Fibroblast of the conjunctiva (primary cell): ENCODE data around the gene GRIK5.

Experiments used
- DNase-seq: peaks from one replicate; pipeline ENCODE4 v3.0.0-alpha.2; 2010; ENCODE audit warnings: low read depth

The GRIK5 gene

DNA sequence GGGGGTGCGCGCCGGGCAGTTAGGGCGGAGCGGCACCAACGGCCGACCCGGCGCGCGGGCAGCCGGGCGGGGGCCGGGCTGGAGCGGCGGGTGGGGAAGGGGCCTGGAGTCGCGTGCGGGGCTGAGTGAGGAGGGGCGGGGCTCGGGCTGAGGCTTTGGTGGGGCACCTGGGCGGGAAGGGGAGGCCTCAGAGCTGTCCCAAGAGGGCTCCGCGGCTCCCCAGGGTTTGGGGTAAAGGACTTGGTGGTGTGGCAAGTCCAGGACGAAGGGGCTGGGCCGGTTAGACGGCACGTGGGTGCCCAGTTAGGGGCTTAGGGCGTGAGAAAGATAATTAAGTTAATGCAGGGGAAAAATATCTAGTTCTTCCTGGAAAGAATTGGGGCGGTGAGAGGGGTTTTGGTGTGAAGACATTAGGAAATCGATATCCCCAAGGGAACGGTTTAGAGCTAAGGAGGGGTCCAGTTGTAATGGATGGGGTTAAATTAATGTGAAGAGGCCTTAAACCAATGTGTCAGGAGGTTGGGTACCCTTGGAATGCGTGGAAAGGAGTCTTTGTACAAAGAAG is 6.5 kb upstream of the GRIK5 start:
- DNase-seq = no peak

DNA sequence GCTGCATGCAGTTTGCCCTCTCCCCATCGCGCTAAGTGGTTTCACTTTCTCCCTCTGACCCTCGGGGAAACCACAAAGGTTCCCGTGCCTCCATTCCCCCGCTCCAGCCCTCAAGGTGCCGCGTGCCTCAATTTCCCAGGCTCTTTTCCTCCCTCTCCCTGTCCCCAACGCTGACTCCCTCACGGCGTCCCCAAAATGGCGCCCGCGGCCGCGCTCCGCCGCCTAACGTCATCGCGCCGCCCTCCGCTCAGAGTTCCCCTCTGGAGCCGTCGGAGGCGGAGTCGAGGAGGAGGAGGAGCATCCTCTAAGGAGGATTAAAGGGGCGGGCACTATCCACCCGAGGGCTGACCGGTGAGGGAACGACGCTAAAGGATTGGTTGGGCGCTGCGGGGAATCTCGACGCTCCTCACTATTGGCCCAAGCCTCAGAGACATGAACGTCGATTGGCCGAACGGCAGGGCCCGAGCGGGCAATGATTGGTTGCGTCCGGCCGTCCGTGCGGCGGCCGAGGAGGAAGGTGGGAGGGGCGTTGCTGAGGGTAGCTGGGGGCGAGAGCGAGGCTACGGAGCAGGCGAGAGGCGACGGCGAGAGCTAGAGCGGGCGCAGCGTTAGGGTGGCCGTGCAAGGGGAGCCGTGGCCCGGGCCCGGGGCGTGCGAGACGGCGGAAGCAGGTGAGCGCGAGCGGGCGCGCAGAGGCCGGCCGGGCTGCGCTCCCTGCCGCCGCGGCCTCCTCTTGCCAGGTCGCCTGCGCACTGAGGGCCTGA is 5.8 kb upstream of the GRIK5 start, which contains the start of gene ZNF574:
Gene ZNF574, plus strand, starts transcription at position 551 of the 764 bp plus-strand sequence. CDS start 2,441 bp downstream, outside the sequence.
- peak; percentile 99 for DNase-seq

DNA sequence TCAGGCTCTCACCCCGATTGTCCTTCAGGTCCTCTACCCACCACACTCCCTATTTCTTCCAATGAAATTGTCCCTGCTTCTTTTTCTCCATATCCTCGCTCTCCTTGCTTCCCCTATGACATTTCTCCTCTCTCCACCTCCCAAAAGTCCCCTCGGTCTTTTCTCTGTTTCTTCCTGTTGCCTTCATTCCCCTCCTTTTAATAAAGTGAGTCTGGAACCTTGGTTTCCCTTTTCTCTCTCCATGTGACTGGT is 5.3 kb upstream of the GRIK5 start:
- no peak for DNase-seq

DNA sequence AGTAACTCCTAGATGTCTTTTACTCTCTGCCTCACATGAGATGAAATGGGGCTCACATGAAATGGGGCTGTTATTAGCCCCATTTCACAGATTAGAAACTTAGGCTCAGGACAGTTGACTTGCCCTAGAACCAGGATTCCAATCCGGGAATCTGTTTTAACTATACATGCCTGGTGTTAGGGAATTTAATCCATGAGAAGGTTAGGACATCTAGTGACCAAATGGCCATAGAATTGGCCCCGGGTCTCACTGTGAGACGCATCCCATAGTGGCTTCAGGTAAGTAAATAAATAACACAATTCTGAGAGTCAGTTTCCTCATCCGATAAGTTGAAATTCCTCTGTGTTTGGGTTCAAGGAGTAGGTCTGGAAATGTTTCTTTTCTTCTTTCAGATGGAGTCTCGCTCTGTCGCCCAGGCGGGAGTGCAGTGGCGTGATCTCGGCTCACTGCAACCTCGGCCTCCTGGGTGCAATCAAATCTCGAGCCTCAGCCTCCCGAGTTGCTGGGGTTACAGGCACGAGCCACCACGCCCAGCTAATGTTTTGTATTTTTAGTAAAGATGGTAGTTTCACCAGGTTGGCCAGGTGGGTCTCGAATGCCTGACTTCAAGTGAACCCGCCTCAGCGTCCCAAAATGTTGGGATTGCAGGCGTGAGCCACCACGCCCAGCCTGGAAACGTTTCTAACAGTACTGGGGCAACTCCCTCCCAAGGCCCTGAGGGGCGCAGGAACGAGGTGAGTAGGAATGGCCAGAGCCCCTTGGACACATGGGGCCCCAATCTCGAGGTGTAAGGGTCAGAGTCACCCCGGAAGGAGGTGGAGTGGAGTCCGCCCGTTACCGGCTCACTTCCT is 4.7 kb upstream of the GRIK5 start:
- DNase-seq = no peak

GRCh38 chr19:42071247-42071646 is 1.2 kb upstream of the GRIK5 start:
- DNase-seq = no peak

DNA sequence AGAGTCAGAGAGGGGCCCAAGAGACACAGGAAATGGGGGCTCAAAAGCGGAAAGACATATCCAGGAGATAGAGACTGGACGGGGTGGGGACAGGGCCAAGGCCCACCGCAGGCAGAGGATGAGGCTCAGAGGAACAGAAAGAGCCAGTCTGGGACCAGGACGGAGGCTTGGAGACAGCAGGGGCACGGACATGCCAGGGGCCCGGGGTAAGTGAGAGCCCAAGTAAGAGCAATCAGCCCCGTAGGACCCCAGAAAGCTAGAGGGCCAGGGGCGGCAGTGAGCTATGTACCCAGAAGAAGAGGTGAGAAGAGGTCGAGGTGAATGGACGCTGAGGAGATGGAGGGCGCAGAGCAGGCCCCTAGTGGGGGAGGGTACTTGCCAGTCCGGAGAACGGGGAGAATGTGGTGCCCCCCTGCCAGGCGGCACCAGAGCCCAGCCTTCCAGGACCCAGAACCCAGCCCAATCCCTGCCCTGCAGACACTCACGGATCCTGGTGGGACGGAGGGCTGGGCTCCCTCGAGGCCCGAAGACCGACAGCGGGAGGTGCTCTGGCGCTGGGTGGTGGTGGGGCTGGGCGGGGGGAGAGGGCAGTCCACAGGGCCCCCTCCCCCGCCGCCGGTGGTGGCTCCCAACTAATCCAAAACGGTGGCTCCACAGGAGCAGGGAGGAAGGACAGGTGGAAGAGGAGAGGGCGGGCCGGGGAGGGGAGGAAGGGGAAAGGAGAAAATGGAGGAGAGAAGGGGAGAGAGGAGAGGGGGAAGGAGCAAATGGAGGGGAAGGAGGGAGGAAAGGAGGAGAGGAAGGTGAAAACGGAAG is 1.0 kb downstream of the GRIK5 start:
- no peak for DNase-seq

DNA sequence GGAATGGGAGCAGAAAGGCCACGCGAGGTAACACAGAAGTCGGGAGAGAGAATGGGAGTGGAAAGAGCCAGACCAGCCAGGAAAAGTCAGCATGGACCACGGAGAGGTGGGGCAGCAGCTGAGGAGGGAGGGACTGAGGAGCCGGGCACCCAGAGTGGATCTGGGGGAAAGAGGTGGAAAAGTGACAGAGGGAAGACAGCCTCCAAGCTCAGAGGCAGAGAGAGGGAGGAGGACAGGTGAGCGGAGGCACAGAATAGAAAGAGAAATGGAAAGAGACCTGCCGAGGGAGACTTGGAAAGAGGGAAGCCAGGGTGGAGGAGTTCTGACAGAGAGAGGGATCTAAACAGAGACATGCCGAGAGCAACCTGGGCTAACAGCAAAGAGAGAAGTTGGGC is 1.6 kb downstream of the GRIK5 start:
- no peak for DNase-seq

DNA sequence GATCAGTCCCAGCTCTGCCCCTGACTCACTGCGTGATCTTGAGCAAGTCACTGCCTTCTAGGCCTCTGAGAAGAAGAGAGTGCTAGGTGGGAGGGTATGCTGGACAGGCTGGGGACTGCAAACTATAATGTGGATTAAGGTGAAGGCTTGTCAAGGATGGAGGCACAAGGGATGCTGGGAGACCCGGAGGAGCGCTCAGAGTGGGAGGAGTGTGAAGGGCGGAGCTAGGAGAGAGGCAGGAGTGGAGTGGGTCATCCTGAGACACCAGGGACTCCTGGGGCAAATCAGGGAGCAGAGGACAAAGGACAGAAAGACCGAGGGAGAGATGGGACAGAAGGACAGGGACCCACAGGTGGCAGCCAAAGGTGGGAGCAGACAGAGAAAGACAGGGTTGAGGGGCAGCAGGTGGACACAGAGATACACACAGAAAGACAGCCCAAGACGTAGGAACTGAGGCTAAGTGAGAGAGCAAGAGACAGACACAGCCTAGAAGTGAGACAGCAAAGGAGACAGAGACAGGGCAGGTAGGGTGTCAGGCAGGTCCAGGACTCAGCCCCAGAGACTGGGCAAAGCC is 2.6 kb downstream of the GRIK5 start:
- no peak for DNase-seq

DNA sequence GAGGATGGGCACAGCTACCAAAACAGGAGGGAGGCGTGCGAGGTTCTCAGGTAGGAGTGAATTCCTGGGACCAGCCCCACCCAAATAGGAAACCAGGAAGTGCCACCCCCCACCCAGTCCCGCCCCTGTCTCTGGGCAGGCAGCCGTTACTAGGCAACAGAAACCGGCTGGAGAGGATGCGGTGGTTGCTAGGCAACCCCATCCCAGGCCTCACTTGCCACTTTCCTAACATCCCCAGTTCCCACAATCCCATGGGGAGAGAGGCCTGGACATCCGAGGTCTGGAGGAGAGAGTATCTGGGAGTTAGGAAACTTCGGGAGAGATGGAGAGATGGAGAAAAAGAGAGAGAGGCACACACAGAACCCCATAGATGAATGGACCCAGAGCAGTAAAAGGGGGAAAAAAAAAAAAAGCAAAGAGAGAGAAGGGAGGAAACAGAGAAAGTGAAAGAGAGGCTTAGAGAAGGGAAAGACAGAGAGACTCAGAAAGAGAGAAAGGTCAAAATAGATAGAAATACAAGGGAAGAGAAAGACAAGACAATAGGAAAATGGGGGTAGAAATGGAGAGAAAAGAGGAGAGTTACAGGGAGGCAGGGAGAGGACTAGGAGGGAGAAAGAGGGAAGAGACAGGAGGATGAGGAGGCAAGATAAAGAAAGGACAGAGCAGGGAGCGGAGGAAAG is 3.8 kb downstream of the GRIK5 start:
- no peak for DNase-seq

DNA sequence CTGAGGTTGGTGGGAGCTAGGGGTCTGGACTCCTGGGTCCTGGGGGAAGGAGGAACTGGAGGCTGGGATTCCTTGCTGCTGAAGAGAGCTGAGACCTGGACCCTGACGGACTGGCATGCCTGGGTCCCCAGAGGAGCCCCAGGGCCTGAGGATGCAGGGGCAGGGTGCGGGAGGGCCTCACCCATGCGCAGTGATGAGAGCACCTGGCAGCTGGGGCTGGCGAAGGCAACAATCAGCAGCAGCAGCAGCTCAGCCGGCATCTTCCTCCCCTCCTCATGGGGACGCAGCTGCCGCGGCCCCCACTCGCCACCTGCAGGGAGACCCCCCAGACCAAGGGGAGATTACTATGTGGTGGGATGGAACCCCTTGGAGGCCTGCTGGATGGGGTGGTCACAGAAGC is 4.5 kb downstream of the GRIK5 start:
- no peak for DNase-seq

- no peak for DNase-seq
These were observed 5.0 kb downstream of the GRIK5 start for GRCh38 chr19:42065051-42065450.

GRCh38 chr19:42064432-42064831 is 5.6 kb downstream of the GRIK5 start:
- DNase-seq = no peak

DNA sequence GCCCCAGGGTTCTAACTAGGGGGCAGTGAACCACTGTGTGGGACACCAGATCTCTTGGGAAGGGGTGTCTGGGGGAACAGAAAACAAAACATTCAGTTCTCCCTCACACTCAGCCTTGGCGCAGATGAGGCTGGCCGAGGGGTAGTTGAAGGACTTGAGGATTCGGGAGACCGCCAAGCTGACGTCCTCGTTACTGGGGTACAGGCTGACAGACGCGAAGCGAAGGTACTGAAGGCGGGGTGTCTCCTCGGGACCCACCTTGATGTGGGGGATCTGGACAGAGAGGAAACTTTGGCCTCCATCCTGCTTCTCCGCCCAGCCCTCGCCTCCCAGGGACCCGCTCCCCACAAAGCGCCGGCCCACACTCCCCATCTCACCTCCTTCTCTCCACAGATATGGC is 7.6 kb downstream of the GRIK5 start:
- DNase-seq = no peak

DNA sequence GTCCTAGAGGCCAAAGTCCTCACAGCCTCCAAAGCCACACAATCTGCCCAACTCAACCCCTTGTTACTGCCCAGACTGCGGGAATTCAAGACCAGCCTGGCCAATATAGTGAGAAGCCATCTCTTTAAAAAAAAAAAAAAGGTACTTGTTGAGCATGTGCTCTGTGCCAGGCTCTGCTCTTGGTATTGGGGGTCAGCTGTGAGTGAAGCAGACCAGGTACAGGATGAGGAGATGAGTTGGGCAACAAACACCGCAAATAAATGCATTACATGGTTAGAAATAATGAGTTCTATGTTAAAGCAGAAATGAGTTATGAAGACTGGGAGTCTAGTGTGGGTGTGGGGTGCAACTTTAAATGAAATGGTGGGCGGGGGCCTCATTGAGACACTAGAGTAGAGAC is 9.9 kb downstream of the GRIK5 start:
- DNase-seq = no peak

GRCh38 chr19:42059196-42059595 is 10.8 kb downstream of the GRIK5 start:
- DNase-seq = no peak

DNA sequence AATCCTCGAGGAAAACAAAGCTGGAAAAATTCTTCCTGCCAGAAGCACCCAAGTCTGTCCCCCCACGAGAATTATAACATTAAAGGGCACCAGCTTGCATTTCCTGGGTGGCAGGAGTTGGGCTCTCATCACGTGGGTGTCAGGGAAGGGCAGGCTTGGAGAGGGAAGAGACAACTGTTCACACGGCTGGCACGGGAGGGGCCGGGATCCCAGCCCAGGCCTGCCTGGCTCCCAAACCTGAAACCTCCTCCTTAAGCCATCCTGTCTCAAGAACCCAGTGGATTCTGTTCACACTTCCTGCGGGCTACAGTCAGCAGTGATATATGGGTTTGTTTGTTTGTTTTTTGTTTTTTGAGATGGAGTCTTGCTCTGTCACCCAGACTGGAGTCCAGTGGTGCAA is 12.2 kb downstream of the GRIK5 start:
- DNase-seq = no peak

GRCh38 chr19:42054205-42054604 is 15.8 kb downstream of the GRIK5 start:
- no peak for DNase-seq

GRCh38 chr19:42053037-42053935 is 16.7 kb downstream of the GRIK5 start:
- no peak for DNase-seq

- DNase-seq = no peak
These were observed 17.7 kb downstream of the GRIK5 start for GRCh38 chr19:42052241-42052863.
